ENCODE results near the gene ST13.
"Not testable (repeated sequence)": the region's sequence is repeated elsewhere in the genome, so short reads cannot be mapped to it uniquely, and the experiment has no call there.

Gene ST13

DNA sequence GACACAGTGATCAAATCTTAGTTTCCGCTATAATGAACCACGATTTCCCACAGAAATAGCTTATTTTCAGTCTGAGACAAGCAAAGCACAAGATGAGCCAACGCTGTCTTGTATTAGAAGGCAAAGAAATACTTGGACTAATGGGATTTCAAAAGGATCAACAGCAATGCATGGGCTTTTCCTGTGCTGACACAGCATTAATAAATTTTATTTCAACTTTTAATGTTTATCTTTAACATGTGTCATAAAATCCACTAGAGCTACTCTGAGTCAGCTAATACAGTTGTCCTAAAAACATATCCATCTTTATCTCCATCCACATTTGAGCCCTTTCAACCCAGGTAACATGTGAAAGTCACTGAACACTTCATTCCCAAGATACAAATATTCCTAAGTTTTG lies 21.8 kb downstream of the ST13 start:
- H3K36me3 ChIP-seq (replicated peaks), result peaks cover 74% of the 10 kb centered on the region
- in situ Hi-C loops (cut with HindIII; ENCODE audit: low pct_ligation_motif_present, low sequenced_read_pairs), result no loop called here
- TF ChIP-seq, protein P1, sequence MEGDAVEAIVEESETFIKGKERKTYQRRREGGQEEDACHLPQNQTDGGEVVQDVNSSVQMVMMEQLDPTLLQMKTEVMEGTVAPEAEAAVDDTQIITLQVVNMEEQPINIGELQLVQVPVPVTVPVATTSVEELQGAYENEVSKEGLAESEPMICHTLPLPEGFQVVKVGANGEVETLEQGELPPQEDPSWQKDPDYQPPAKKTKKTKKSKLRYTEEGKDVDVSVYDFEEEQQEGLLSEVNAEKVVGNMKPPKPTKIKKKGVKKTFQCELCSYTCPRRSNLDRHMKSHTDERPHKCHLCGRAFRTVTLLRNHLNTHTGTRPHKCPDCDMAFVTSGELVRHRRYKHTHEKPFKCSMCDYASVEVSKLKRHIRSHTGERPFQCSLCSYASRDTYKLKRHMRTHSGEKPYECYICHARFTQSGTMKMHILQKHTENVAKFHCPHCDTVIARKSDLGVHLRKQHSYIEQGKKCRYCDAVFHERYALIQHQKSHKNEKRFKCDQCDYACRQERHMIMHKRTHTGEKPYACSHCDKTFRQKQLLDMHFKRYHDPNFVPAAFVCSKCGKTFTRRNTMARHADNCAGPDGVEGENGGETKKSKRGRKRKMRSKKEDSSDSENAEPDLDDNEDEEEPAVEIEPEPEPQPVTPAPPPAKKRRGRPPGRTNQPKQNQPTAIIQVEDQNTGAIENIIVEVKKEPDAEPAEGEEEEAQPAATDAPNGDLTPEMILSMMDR (IDR thresholded peaks at IDR 0.05; ENCODE audit: low read depth, low read length, missing control alignments), result no peak
- no peak overlapping the region for H3K4me3 ChIP-seq (ENCODE audit: low read depth, low read length)
- H3K27me3 ChIP-seq (replicated peaks), result no peaks in the 10 kb centered on the region
- no peak overlapping the region for H3K27ac ChIP-seq
- no peak for DNase-seq

DNA sequence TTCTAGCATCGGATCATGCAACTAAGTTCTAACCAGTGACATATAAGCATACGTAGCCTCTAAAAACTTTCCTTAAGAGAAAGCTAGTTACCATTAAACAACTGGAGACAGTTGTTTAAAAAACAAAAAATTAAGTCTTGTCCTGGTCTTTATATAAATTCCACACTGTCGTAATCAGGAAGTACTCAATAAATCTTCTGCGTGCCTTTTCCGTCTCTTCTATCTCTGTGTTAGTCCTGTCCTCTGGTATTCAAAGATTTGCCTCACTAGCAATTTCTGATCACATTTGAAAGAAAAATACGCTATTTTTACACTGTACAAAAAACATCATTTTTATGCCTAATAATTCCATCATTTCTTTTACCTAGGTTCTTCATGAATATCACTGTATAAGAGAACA lies 27.3 kb downstream of the ST13 start:
- Histone ChIP-seq H3K27ac (no peak overlapping the region), H3K36me3 (replicated peaks) (peaks cover 57% of the 10 kb centered on the region), H3K4me3 (ENCODE audit: low read depth, low read length) (no peak overlapping the region), H3K27me3 (replicated peaks) (no peaks in the 10 kb centered on the region)
- in situ Hi-C loops (cut with HindIII; ENCODE audit: low pct_ligation_motif_present, low sequenced_read_pairs), result no loop called here
- no peak for DNase-seq
- TF ChIP-seq, protein P1 (IDR thresholded peaks at IDR 0.05; ENCODE audit: low read depth, low read length, missing control alignments), result no peak

- Histone ChIP-seq H3K27me3 (replicated peaks) (no peaks in the 10 kb centered on the region), H3K36me3 (replicated peaks) (peaks cover 53% of the 10 kb centered on the region), H3K27ac (no peak overlapping the region), H3K4me3 (ENCODE audit: low read depth, low read length) (no peak overlapping the region)
- in situ Hi-C loops (cut with HindIII; ENCODE audit: low pct_ligation_motif_present, low sequenced_read_pairs), result no loop called here
- TF ChIP-seq, protein P1 (IDR thresholded peaks at IDR 0.05; ENCODE audit: low read depth, low read length, missing control alignments), result no peak
- DNase-seq, result no peak
Observed at GRCh38 chr22:40826984-40827741, 29.3 kb downstream of the ST13 start.

DNA sequence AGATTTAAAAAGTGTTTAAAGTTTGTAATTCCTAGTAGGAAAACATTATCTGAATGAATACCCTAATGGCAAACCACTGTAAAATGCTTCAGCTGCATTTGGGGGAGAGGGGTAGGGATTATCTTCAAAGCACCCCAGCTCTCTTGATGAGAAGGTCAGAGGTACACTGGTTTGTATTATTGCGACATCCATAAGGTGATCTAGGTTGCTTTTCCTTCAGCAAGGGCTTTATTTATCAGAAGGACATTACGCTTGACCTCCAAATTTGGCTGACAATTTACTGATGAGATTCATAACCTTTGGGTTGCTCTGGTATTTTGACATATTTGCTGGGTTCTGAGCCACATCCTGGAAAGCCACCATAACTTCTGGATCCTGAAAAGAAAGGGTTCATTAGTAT lies 30.1 kb downstream of the ST13 start:
- H3K36me3 ChIP-seq (replicated peaks), result peaks cover 46% of the 10 kb centered on the region
- H3K4me3 ChIP-seq (ENCODE audit: low read depth, low read length); H3K27ac ChIP-seq; in situ Hi-C loops (cut with HindIII; ENCODE audit: low pct_ligation_motif_present, low sequenced_read_pairs); DNase-seq; H3K27me3 ChIP-seq (replicated peaks): not testable (repeated sequence)

DNA sequence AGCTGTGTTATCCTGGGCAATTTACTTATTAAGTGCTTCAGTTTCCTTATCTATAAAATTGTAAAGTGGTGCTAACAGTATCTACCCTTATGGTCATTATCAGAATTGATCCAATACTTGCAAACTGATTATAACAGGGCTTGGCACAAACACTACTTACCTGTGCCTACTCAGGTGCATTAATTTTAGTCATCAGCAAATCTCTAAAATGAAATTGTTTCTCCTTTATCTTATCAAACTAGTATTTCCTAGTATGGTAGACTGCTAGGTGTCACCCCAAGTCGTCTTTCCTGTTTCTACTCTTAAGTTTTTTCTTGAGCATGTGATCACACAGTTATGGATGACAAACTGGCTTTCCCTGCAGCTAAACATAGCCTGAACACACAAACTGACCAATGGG lies 33.0 kb downstream of the ST13 start:
- H3K36me3 ChIP-seq (replicated peaks), result peaks cover 23% of the 10 kb centered on the region
- in situ Hi-C loops (cut with HindIII; ENCODE audit: low pct_ligation_motif_present, low sequenced_read_pairs), result no loop called here
- H3K27me3 ChIP-seq (replicated peaks), result no peaks in the 10 kb centered on the region
- DNase-seq, result no peak
- no peak overlapping the region for H3K27ac ChIP-seq
- H3K4me3 ChIP-seq (ENCODE audit: low read depth, low read length), result no peak overlapping the region
- TF ChIP-seq, protein P1 (IDR thresholded peaks at IDR 0.05; ENCODE audit: low read depth, low read length, missing control alignments), result no peak

DNA sequence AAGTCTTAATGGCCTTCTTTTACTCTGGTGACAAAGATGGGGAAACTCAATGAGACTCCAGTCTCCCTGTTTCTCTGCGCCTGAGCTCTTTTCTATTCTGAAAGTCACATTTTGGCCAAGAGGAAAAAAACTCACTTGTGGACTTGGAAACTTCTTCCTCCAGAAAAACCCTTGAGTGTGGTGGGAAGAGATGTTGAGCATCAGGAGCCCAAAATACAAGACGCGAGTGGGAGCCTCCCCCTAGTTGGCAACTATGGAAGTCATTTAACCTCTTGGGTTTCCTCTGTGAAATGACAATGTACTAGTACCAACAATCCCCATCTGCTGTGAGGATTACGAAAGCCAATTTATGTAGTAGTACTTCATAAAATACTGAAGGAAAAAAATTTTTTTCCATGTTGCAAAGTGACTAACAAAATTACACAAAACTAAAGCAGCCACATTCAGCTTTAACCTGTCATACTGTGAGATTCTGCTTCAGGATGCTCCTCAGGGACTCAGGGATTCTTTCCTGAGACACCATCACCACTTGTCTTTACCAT lies 36.8 kb downstream of the ST13 start:
- TF ChIP-seq, protein P1 (IDR thresholded peaks at IDR 0.05; ENCODE audit: low read depth, low read length, missing control alignments), result no peak
- H3K27ac ChIP-seq, result no peak overlapping the region
- peak overlapping the region; percentile 99 for H3K4me3 ChIP-seq (ENCODE audit: low read depth, low read length)
- no peak for DNase-seq
- in situ Hi-C loops (cut with HindIII; ENCODE audit: low pct_ligation_motif_present, low sequenced_read_pairs), result no loop called here
- no peaks in the 10 kb centered on the region for H3K27me3 ChIP-seq (replicated peaks)
- peaks cover 13% of the 10 kb centered on the region for H3K36me3 ChIP-seq (replicated peaks)

Measured in brain microvascular endothelial cell (primary cell).